NCI-H2029 (cell line): ENCODE data around the gene CLIC4.
"Not testable (repeated sequence)": the region's sequence is repeated elsewhere in the genome, so short reads cannot be mapped to it uniquely, and the experiment has no call there.

Experiments used
- DNase-seq: peaks from one replicate; lab custom pipeline; 2025; lab: John Stamatoyannopoulos, UW

CLIC4 gene

GRCh38 chr1:24745711-24746413, 615 bp downstream of the CLIC4 start:
- no peak for DNase-seq

GRCh38 chr1:24748191-24749121, 3.2 kb downstream of the CLIC4 start:
- DNase-seq = no peak

- no peak for DNase-seq
Observed at GRCh38 chr1:24749252-24749651, 4.0 kb downstream of the CLIC4 start.

- DNase-seq = no peak
Observed at GRCh38 chr1:24749886-24750285, 4.6 kb downstream of the CLIC4 start.

- DNase-seq = no peak
Observed at GRCh38 chr1:24751833-24752232, 6.6 kb downstream of the CLIC4 start.

GRCh38 chr1:24752305-24752704, 7.1 kb downstream of the CLIC4 start:
- DNase-seq = no peak

GRCh38 chr1:24754229-24754628, 9.0 kb downstream of the CLIC4 start:
- no peak for DNase-seq

GRCh38 chr1:24755323-24755722, 10.1 kb downstream of the CLIC4 start:
- DNase-seq = not testable (repeated sequence)

GRCh38 chr1:24756395-24756794, 11.1 kb downstream of the CLIC4 start:
- DNase-seq = no peak

GRCh38 chr1:24759492-24759891, 14.2 kb downstream of the CLIC4 start:
- DNase-seq = no peak

- DNase-seq = no peak
Observed at GRCh38 chr1:24761582-24761981, 16.3 kb downstream of the CLIC4 start.

GRCh38 chr1:24762133-24762676, 17.0 kb downstream of the CLIC4 start:
- DNase-seq = no peak

- no peak for DNase-seq
Observed at GRCh38 chr1:24763671-24764070, 18.4 kb downstream of the CLIC4 start.

- DNase-seq = no peak
Observed at GRCh38 chr1:24764439-24764838, 19.2 kb downstream of the CLIC4 start.

GRCh38 chr1:24764848-24765247, 19.6 kb downstream of the CLIC4 start:
- DNase-seq = no peak

- no peak for DNase-seq
Observed at GRCh38 chr1:24765308-24765988, 20.2 kb downstream of the CLIC4 start.

- no peak for DNase-seq
Observed at GRCh38 chr1:24767351-24767750, 22.1 kb downstream of the CLIC4 start.

GRCh38 chr1:24768873-24769605, 23.8 kb downstream of the CLIC4 start:
- no peak for DNase-seq

GRCh38 chr1:24769656-24770651, 24.7 kb downstream of the CLIC4 start:
- DNase-seq = no peak

- no peak for DNase-seq
Observed at GRCh38 chr1:24770881-24771280, 25.6 kb downstream of the CLIC4 start.
